AG10803 (cell line): ENCODE results near the gene METAP1D.
A peak's percentile ranks its signal among the peaks of the same experiment; 100 is the strongest.
"Not testable (repeated sequence)": the region's sequence is repeated elsewhere in the genome, so short reads cannot be mapped to it uniquely, and the experiment has no call there.

Experiments used
- DNase-seq: peaks from one replicate; pipeline ENCODE4 v3.0.0; 2010; ENCODE audit warnings: low read depth
- H3K4me3 ChIP-seq: 2 replicates; pipeline ENCODE4 v1.5.1; 2011; ENCODE audit warnings: mild to moderate bottlenecking, low read length, control low read depth
- TF ChIP-seq, protein P1 (sequence below): conservative IDR thresholded peaks from 2 replicates; pipeline ENCODE4 v1.5.1; 2011; ENCODE audit warnings: mild to moderate bottlenecking, low read length, control low read depth, inconsistent platforms

METAP1D gene

DNA sequence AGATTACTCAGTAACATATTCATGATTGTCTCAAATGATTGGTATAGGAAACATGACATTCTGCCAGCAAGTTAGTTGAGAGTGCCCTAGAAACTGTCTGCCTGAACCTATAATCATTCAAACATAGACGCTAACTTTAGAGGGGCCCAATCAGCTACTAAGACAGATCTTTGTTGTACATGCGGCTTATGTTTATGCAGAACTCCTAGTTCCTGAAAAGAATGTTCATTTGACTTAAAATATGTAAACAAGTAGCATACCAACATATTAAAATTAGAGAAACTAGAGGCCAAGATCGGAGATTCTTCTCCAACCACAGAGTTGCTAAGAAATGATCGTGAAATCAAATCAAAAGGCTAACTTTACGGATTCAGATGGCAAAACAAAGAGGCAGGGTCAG, 4.2 kb upstream of the METAP1D start:
- TF ChIP-seq, protein P1, sequence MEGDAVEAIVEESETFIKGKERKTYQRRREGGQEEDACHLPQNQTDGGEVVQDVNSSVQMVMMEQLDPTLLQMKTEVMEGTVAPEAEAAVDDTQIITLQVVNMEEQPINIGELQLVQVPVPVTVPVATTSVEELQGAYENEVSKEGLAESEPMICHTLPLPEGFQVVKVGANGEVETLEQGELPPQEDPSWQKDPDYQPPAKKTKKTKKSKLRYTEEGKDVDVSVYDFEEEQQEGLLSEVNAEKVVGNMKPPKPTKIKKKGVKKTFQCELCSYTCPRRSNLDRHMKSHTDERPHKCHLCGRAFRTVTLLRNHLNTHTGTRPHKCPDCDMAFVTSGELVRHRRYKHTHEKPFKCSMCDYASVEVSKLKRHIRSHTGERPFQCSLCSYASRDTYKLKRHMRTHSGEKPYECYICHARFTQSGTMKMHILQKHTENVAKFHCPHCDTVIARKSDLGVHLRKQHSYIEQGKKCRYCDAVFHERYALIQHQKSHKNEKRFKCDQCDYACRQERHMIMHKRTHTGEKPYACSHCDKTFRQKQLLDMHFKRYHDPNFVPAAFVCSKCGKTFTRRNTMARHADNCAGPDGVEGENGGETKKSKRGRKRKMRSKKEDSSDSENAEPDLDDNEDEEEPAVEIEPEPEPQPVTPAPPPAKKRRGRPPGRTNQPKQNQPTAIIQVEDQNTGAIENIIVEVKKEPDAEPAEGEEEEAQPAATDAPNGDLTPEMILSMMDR = no peak
- no peak for DNase-seq
- H3K4me3 ChIP-seq = no peak overlapping the region

DNA sequence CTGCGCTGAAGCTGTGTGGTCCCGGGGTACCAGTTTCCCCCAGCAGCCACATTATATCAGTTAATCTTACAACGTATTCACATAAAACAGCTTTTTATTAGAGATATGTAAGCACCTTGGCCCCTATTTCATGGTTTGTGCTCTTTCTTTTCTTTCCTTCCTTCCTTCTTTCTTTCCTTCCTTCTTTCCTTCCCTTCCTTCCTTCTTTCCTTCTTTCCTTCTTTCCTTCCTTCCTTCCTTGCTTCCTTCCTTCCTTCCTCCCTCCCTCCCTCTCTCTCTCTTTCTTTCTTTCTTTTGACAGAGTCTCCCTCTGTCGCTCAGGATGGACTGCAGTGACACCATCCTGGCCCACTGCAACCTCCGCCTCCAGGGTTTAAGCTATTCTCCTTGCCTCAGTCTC, 3.7 kb upstream of the METAP1D start:
- DNase-seq = no peak
- H3K4me3 ChIP-seq = no peak overlapping the region
- TF ChIP-seq, protein P1 = no peak

DNA sequence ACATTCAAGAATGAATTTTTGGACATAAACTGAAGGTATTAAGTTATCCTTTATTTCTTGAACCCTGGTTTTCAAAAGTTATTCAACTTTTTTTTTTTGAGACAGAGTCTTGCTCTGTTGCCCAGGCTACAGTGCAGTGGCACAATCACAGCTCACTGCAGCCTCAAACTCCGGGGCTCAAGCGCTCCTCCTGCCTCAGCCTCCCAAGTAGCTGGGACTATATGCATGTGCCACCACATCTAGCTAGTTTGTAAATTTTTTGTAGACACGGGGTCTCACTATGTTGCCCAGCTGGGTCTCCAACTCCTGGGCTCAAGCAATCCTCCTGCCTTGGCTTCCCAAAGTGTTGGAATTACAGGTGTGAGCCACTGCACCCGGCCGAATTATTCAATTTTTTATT, 2.7 kb upstream of the METAP1D start:
- not testable (repeated sequence) for H3K4me3 ChIP-seq, DNase-seq

DNA sequence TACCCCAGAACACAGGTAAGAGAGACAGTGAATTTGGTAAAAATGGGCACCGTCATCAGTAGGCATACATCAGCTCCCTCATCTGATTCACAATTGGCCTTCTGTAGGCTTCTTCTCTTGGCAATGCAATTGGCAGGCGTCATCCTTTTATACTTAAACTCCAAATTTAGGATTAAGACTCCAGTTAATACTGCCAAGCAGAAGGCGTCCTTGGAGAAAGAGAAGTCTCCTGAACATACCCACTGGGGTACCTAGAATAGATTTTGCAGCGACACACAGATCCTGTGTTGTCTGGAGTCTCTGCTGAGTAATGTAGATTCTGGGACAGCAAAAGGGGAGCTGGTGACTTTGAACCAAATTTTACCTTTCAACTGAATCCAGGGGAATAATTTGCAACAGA, 592 bp upstream of the METAP1D start:
- peak overlapping the region; percentile 60 for H3K4me3 ChIP-seq
- no peak for DNase-seq
- TF ChIP-seq, protein P1 = no peak

DNA sequence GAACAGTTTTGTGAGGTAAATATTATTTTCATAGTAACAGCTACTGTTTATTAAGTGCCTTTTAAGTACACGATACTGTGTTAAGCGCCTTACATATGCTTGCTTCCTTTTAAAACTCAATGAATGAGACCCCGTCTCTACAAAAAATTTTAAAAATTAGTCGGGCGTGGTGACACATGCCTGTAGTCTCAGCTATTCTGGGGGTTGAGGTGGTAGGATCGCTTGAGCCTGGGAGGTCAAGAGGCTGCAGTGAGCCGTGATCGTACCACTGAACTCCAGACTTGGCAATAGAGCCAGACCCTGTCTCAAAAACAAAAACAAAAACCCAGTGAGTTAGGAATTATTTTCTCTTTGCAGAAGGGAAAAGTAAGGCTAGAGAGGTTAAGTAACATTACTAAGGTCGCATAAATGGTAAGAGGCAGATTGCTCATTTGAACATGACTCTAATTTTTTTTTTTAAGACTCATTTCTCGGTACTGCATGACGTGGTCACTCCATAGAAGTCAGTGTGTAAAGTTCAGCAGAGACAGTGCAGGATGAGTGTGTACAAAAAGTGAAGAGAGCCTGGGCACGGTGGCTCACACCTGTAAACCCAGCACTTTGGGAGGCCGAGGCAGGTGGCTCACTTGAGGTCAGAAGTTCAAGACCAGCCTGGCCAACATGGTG, 1.1 kb downstream of the METAP1D start:
- no peak overlapping the region; the same call in 1 of the 2 replicates for H3K4me3 ChIP-seq
- DNase-seq = no peak
- TF ChIP-seq, protein P1 = no peak

DNA sequence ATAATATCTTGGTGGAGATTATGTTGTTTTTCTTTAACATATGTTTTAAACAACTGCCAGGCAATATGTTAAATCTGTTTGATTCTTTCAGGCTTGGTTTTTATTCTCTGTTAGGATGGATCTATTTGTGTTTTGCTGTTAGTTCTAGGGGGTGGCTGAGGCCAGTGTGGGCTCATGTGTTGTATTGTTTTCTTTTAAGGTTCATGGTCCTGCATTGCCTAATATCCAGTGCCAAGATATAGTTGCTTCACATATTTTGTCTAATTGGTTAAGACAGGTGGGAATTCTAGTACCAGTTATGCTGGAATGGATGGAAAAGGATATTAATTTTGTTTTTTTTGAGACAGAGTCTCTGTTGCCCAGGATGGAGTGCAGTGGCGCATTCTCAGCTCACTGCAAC, 7.6 kb downstream of the METAP1D start:
- no peak for DNase-seq
- no peak overlapping the region for H3K4me3 ChIP-seq
- TF ChIP-seq, protein P1 = no peak

DNA sequence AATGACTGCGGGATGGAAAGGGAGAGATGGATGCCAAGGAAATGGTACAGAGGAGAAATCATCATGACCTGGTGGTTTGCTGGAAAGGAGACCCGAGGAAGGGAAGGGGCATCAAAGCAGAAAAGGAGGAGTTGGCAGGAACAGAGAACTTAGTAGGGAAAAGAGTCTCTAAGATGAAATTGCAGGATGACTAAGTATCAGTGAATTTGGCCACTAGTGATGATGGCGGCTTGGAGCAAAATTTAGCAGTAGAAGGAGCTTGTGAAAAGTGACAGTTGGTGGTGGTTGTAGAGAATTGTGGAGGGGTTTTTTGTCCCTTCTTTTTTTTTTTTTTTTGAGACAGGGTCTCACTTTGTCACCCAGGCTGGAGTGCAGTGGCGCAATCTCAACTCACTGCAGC, 10.1 kb downstream of the METAP1D start:
- no peak overlapping the region for H3K4me3 ChIP-seq
- DNase-seq = no peak
- TF ChIP-seq, protein P1 = no peak
